HG03558 (cell line): ENCODE measurements around the gene PTPN18.
"Not testable (repeated sequence)": the region's sequence is repeated elsewhere in the genome, so short reads cannot be mapped to it uniquely, and the experiment has no call there.

Experiments
- ATAC-seq: cut with Tn5 transposase; IDR thresholded peaks from one replicate; pipeline ENCODE4 v1.9.1; 2021; ENCODE audit warnings: moderate number of reproducible peaks; ENCODE audit not compliant: unreplicated experiment; ENCODE audit errors: extremely low read depth

The PTPN18 gene

GRCh38 chr2:130377491-130377890 is 21.6 kb downstream of the PTPN18 start:
- ATAC-seq, result no peak

- ATAC-seq, result no peak
Observed at GRCh38 chr2:130378206-130378897, 22.5 kb downstream of the PTPN18 start.

DNA sequence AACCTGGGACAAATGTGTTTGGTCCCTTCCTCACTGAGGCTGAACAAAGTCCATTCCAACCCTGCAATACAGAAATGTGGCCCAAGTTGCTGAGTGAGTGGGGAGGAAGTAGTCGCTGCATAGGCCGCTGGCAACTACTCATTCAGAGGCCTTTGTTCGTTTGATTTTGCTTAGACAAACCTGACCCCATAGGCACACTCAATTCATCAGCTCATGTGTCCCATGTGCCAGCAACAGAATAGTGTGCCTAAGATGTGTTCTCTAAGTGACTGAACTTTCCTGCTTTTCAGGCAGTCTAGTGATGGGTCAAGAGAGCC is 23.0 kb downstream of the PTPN18 start:
- no peak for ATAC-seq

DNA sequence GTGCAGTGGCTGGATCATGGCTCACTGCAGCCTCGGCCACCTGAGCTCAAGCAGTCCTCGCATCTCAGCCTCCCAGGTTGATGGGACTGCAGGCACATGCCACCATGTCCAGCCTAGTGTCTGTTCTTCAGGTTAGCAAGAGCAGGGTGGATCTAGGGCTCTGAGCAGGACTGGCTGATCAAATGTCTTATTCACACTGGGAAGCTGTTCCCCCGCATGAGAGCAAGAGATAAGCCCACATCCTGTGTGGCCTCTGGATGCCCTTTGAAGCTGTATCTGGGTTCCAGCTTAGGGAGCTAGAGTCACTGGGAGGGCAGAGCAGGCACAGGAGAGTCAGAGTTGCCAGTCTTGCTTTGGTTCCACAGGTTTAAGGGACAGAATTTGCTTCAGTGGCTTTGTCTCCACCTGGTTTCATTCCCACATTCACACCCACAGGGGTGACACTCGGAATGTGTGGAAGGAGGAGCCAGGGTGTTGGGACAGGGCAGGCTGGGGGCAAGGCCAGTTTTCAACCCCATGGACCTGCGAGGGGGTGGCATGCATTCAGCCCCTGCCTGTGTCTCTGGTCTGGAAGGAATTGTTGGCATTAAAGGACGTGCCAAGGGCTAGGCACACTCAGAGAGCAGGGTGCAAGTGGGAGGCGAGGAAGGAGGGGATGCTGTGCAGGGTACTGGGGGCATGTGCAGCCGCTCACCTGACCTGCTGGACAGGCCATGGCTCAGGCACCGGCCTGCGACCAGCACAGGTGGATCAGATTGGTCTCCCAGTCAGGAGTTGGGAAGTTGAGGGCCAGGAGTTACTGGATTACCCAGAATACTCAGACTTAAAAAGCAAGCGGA is 24.5 kb downstream of the PTPN18 start:
- no peak for ATAC-seq

- no peak for ATAC-seq
Observed at GRCh38 chr2:130381145-130381544, 25.3 kb downstream of the PTPN18 start.

DNA sequence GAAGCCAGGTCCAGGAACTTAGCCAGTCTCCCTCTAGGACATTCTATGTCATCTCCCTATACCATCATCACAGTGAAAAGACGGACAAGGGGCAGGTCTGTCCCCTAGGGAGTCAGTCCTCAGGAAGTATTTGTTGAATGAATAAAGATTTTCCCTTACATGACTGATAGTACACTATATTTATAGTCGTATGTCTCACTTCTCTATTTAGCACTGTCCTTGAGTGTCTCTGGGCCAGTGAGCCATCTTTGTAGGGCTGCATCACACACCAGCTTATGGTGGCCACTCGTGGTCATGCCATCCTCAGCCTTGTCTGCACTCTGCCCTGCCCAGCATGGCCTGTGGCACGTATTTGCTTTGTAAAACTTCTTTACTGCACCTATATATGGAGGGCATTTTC is 25.8 kb downstream of the PTPN18 start:
- no peak for ATAC-seq

GRCh38 chr2:130382313-130382917 is 26.6 kb downstream of the PTPN18 start:
- ATAC-seq, result no peak

GRCh38 chr2:130385709-130386108 is 29.9 kb downstream of the PTPN18 start:
- ATAC-seq, result peak; percentile 58

DNA sequence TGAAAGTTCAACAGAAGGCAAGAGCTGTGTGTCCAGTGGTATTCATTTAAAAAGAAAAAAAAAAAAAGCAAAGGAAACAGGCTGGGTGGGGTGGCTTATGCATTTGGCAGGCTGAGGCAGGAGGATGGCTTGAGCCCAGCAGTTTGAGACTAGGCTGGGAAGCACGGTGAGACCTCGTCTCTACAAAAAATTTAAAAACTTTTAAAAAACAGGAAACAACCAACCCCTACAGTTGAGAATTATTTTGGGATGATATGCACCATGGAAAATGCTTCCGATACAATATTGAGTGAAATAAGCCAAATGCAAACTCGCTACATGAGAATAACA is 31.2 kb downstream of the PTPN18 start:
- ATAC-seq, result no peak

DNA sequence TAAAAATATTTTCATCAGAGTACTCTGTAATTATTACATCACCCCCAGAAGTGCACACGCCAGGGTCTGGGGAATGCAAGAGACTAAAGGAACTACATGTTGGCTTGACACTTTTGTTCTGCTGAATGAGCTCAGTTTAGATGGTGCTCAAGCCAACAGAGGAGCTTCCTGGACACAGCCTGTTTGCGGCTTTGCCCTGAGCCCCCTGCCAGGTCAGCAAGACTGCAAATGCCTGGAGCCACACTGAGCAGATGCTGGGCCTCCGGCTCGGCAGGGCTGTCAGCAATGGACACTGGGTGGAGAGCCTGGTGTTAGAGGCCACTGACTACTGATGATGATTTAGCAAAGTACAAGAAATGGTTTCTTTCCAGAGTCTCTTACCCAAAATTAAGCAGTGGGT is 31.9 kb downstream of the PTPN18 start:
- no peak for ATAC-seq

DNA sequence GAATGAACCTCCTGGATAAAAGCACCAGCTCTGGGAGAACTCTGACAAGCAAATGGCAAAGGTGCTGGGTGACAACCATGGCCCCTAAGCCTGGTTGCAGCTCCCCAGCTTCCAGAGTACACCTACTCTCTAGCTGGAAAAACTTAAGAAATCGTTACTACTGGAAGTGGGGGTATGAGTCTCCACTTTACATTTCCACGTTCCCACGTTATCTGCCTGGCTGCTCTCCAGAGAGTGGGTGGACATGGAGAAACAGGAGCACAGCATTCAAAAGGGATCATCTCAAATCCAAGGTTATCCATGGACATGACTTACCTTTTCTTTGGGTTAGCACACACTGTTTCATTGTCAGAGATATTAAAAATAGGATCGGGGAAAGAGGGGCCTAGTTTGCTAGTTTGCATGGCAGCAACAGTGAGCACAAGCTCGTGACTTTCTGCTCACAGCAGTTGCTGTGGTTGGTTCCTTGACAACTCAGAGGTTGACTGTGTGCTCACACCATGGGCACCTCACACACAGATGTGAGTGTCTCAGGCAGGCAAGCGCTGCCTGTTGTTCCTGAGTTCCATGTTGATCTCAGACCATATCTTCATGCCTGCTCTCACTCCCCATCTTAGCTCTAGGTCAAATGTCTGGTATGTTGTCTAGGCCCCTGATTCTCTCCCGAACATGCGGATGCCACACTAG is 32.5 kb downstream of the PTPN18 start:
- ATAC-seq, result no peak

DNA sequence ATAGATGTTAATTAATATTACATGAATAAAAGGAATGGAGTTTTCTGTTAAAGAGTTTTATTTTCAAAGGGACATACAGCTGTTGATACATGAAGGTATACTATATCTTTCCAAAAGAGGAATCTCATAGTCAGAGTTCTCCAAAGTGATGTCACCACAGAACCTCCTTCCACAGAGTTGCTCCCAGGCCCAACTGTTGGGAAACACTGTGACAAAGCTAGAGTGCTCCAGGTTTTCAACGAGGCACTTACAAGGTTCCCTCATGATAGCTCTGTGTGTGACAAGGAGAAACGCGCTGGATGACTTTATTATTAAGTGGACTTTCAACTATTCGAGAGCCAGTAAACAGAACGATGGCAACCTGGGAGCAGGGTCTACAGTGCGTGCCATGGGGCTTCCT is 33.5 kb downstream of the PTPN18 start:
- no peak for ATAC-seq

DNA sequence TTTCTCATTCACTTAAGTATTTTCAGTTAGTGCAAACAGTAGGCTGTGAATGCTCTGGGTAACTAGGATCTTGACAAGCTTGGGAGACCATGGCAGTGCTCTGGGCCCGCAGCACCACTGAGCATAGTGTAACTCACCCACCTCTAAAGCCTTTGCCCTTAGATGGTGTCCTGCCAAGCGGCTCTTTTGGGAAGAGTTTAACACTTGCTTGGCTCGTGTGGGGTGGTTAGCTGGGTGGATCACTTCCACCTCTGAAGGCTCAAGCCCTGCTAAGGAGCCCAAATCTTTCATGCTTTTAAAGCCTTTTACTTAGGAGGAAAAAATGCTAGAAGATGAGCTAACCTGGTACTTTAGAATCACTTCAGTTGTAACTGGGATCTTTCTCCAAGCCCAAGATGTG is 33.9 kb downstream of the PTPN18 start:
- ATAC-seq, result no peak

DNA sequence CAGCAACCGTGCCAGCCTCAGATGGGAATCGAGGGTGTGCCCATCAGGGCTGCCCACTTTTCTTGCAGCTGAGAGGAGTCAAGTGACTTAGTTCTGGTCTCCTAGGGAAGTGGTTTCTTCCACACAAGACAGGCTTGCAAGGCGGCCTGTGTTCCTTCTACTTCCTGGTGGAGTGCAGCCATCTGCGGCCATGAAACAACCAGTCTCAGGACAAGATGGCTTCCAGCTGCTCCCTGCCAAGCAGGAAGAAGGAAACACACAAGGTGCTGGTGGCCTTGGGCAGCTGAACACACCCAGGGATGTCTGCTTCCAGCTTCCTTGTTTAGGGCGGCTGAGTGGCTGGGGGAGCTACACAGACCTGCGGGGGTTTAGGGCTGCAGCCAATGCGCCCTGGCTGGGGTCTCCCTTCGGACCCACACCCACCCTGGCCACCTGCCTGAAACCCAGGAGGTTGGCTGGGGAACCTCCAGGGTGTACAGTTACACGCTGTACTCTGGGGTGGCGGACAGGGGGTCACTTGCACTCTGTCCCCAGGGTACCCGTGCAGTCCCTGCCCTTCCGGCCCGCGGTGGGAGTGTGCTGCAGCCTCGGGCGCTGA is 34.7 kb downstream of the PTPN18 start:
- peak; percentile 3 for ATAC-seq

- peak; percentile 79 for ATAC-seq
Observed at GRCh38 chr2:130391058-130391871, 35.4 kb downstream of the PTPN18 start.

- ATAC-seq, result no peak
Observed at GRCh38 chr2:130391872-130392670, 36.2 kb downstream of the PTPN18 start.

DNA sequence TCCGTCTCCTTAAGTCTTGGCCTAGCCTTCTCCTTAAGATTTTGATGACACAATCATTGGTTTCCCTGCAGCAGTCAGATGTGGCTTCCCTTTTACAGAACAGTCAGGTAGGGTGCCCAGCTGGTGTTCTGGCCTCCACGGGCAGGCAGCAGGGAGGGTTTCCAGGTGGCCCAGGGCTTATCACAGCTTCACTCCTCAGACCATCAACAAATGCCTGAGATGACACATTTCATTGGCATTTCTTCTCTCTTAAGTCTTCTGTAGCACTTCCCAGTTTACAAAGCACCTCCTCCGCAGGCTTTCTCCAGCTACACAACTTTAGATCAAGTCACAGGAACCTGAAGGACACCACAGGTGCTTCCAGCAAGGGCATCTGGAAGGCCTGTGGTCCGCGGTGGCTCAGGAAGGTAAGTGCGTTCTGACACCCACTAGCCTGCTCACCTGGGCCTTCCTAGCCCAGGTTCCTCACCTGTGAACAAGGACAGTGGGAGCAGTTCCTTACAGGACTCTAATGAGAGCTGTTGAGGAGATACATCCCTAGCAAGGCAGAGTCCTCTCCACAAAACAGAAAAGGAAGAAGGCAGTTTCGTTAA is 37.6 kb downstream of the PTPN18 start:
- no peak for ATAC-seq

DNA sequence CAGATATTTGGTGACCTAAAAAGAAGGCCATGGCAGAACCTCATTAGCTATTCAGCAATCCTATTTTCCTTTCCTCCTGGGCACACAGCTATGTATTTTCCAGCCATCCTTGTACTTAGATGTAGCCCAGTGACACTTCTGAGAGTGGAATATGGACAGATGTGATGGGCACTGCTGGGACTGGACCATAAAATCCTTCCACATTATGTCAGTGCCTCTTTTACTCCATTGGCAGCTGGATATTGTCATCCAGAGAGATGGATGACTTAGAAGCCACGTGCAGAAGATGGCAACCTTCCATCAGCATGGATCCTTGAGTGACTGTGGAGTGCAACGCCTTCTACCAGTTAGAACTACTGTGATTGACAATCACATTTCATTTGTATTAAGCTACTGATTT is 50.4 kb downstream of the PTPN18 start:
- not testable (repeated sequence) for ATAC-seq

DNA sequence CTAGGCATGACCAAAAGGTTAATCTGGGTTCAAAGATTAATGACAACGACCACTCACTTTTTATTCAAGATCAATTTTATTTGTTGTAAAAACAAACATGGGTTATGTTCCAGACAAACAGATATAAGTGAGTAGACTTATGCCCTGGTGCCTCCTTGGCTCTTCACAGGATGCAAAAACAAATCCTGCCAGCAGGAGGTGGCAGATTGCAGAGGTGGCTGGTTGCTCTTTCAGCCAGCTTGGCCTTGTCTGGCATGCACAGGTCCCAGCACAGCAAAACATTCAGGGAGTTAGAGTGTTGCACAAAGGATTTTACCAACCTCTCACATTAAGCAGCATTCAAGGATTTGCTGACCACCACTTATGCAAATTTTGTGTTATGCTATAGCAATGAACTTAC is 60.8 kb downstream of the PTPN18 start:
- ATAC-seq, result not testable (repeated sequence)
